Kidney (tissue), 14 donors: ENCODE data around the gene MSRB1. TPM values are rescaled to one million over a fixed set of nuclear protein-coding genes. Genes with fewer than 3 reads are reported as not detected.

Experiments
- DNase-seq, 5 donors: peaks; one replicate each; pipeline ENCODE4 v3.0.0-alpha.2; 2013 to 2020
- FAIRE-seq: peaks from 2 replicates; lab custom pipeline; 2012; peaks lifted over from hg19 to GRCh38; lab: Jason Lieb, UNC
- H3K27ac ChIP-seq, 2 donors: one replicate each; pipeline ENCODE4 v1.7.0; 2013; ENCODE audit warnings: low read depth in 2 of 2, low read length in 2 of 2, inconsistent platforms in 1 of 2
- H3K27me3 ChIP-seq: one replicate; pipeline ENCODE4 v1.7.1; 2013; ENCODE audit warnings: low read length, inconsistent platforms; ENCODE audit not compliant: control insufficient read depth, insufficient read depth
- H3K36me3 ChIP-seq, 3 donors: one replicate each; pipeline versions ENCODE4 v1.7.0 to v1.7.1; 2013; ENCODE audit warnings: low read length in 3 of 3, control low read depth in 1 of 3, inconsistent platforms in 1 of 3; ENCODE audit not compliant: insufficient read depth in 3 of 3, control insufficient read depth in 2 of 3
- H3K4me1 ChIP-seq, 3 donors: one replicate each; pipeline versions ENCODE4 v1.7.0 to v1.7.1; 2013; ENCODE audit warnings: low read length in 3 of 3, inconsistent platforms in 1 of 3, low read depth in 1 of 3; ENCODE audit not compliant: control insufficient read depth in 2 of 3, insufficient read depth in 2 of 3
- H3K4me3 ChIP-seq, 3 donors: one replicate each; pipeline versions ENCODE4 v1.7.0 to v1.8.1; 2013; ENCODE audit warnings: low read length in 3 of 3, control low read depth in 1 of 3, inconsistent platforms in 1 of 3
- H3K9ac ChIP-seq, 3 donors: one replicate each; pipeline versions ENCODE4 v1.7.0 to v1.7.1; 2013; ENCODE audit warnings: low read length in 3 of 3, control low read depth in 1 of 3, inconsistent platforms in 1 of 3
- H3K9me3 ChIP-seq, 3 donors: one replicate each; pipeline versions ENCODE4 v1.7.0 to v1.7.1; 2013; ENCODE audit warnings: low read length in 3 of 3, control low read depth in 1 of 3, inconsistent platforms in 1 of 3; ENCODE audit not compliant: control insufficient read depth in 2 of 3, insufficient read depth in 1 of 3
- CTCF ChIP-seq: IDR thresholded peaks from 3 replicates; pipeline ENCODE4 v1.5.1; 2012; ENCODE audit warnings: mild to moderate bottlenecking, moderate library complexity, borderline replicate concordance; ENCODE audit not compliant: insufficient read depth; ENCODE audit errors: extremely low read depth
- intact Hi-C: fragments of 100-400 bp; cut with DNase I; formaldehyde crosslinking; loops from one replicate; pipeline ENCODE4 v1.11.1; 2022
- polyA plus RNA-seq: library from polyadenylated mRNA; stranded (reverse); fragments of 350-450 nt; fragmentation: Illumina TruSeq; extraction: RNeasy Lipid Tissue Mini Kit (QIAGEN cat#74804); gene quantifications from one replicate; pipeline ENCODE4 v1.2.3, GENCODE V29; 2014; ENCODE audit warnings: low read depth, low replicate concordance; ENCODE audit not compliant: insufficient read depth
- total RNA-seq: library from RNA; stranded (reverse); fragmentation: NEBNext Ultra II Directional; extraction: Animal tissue kit (Norgen Biotek cat#: 25700); gene quantifications from one replicate; pipeline ENCODE4 v1.2.1, GENCODE V29; 2021
- donor health status: control.
- donor health status: control.
- donor health status: control.
- donor health status: control.
- donor health status: control.
- donor health status: DM: yes; HTN: yes; CAD: no.
- donor health status: Normal renal cell carcinoma (clear cell type).

The MSRB1 gene
- total and polyA plus RNA-seq, 2 donors from 2014 or later: 32.0 to 189 TPM

- Histone ChIP-seq H3K4me1 (peaks cover 0 to 11% (median 4%) of the 10 kb centered on the region in 3 donors), H3K9me3 (no peaks in the 10 kb centered on the region), H3K36me3 (peaks cover 0 to 21% (median 13%) of the 10 kb centered on the region in 3 donors), H3K27ac (no peak overlapping the region), H3K9ac (no peak overlapping the region), H3K27me3 (no peaks in the 10 kb centered on the region), H3K4me3 (no peak overlapping the region)
- no peak for TF ChIP-seq CTCF
- intact Hi-C loops: no loop called here
- FAIRE-seq (no peak), DNase-seq (peak in 1 of 5 donors; percentile 66)
Observed at GRCh38 chr16:1973461-1974156, 30.6 kb upstream of the MSRB1 start.

GRCh38 chr16:1972490-1972877 lies 29.5 kb upstream of the MSRB1 start:
- intact Hi-C loops: no loop called here
- H3K27ac ChIP-seq: no peak overlapping the region

GRCh38 chr16:1971796-1972489 lies 28.9 kb upstream of the MSRB1 start, which contains the start of gene TBL3:
Gene TBL3, plus strand, starts transcription at chr16:1972053. Its CDS starts 112 bp downstream, at chr16:1972165.
- Histone ChIP-seq H3K27ac (peak within 1 kb of the TSS; percentile 88 to 95), H3K4me1 (peaks cover 0 to 11% (median 4%) of the 10 kb centered on the region in 3 donors), H3K27me3 (no peaks in the 10 kb centered on the region), H3K36me3 (peaks cover 0 to 20% (median 12%) of the 10 kb centered on the region in 3 donors), H3K4me3 (peak within 1 kb of the TSS; percentile 87 to 90 (median 90)), H3K9me3 (no peaks in the 10 kb centered on the region), H3K9ac (peak within 1 kb of the TSS; percentile 73 to 94 (median 78))
- TF ChIP-seq CTCF: peak; percentile 26
- DNase-seq (peak; percentile 96 to 98 (median 97)), FAIRE-seq (no peak)
- intact Hi-C loops: no loop called here

More at GRCh38 chr16:1972490-1972877, 29.5 kb upstream of the MSRB1 start:
- peaks cover 0 to 11% (median 4%) of the 10 kb centered on the region in 3 donors for H3K4me1 ChIP-seq
- no peaks in the 10 kb centered on the region for H3K9me3 ChIP-seq
- DNase-seq (peak in 2 of 5 donors; percentile 66 to 80), FAIRE-seq (no peak)
- H3K9ac ChIP-seq: peak overlapping the region in 2 of 3 donors; percentile 73 to 94
- TF ChIP-seq CTCF: no peak
- peaks cover 0 to 21% (median 13%) of the 10 kb centered on the region in 3 donors for H3K36me3 ChIP-seq
- H3K27me3 ChIP-seq: no peaks in the 10 kb centered on the region
- peak overlapping the region; percentile 87 to 90 (median 90) for H3K4me3 ChIP-seq
